HepG2 (cell line): ENCODE results near the gene SMARCB1. TPM values are rescaled to one million over a fixed set of nuclear protein-coding genes. Genes with fewer than 3 reads are reported as not detected.

ENCODE experiments used
- ATAC-seq: fragments of 200-7000 bp; cut with Tn5 transposase; 3 replicates; pipeline ENCODE4 v1.9.1; 2020; ENCODE audit warnings: mild to moderate bottlenecking, moderate library complexity
- BruUV-seq: library from RNA; stranded (reverse); fragments of 400-500 nt; replicated peaks from 2 replicates; lab custom pipeline; 2021; lab: Mats Ljungman, UMichigan
- CTCF ChIA-PET: fragments of 300-600 bp; formaldehyde crosslinking; extraction: SDS; loops from one replicate; lab custom pipeline; 2021; ENCODE audit warnings: low total read pairs, inconsistent platforms, low intra/inter-chr PET ratio; lab: Yijun Ruan, JAX
- POLR2A ChIA-PET: fragments of 350-600 bp; sonication (Branson Sonifier 250); formaldehyde crosslinking; loops from one replicate; lab custom pipeline; 2020; ENCODE audit warnings: antibody characterized with exemption, inconsistent platforms; lab: Yijun Ruan, JAX
- DNase-seq: peaks from one replicate; pipeline ENCODE4 v3.0.0-alpha.2; 2015; ENCODE audit warnings: low spot score
- FAIRE-seq: peaks from 3 replicates; lab custom pipeline; 2011; peaks lifted over from hg19 to GRCh38; lab: Jason Lieb, UNC
- H2AFZ ChIP-seq: one replicate; pipeline ENCODE4 v1.6.1; 2011; ENCODE audit warnings: low read length, inconsistent platforms
- H3K27ac ChIP-seq: fragments of 300-600 bp; 3 replicates; pipeline ENCODE4 v1.8.0; 2011; ENCODE audit warnings: mixed run types, mild to moderate bottlenecking, mixed read lengths, low read length, inconsistent platforms; ENCODE audit not compliant: insufficient read depth; ENCODE audit errors: extremely low read length
- H3K27me3 ChIP-seq, 2 experiments: fragments of 200-600 bp in 1 of 2; 2 replicates in 1 of 2; 3 replicates in 1 of 2; pipeline versions ENCODE4 v1.6.0 to v1.8.0; 2011; ENCODE audit warnings: low read length in 2 of 2, mild to moderate bottlenecking in 2 of 2, moderate library complexity in 2 of 2, inconsistent platforms in 1 of 2; ENCODE audit not compliant: insufficient read depth in 2 of 2, control insufficient read depth in 1 of 2
- H3K36me3 ChIP-seq, 2 experiments: fragments of 200-600 bp in 1 of 2; replicated peaks in 1 of 2; 2 replicates in 1 of 2; 3 replicates in 1 of 2; pipeline versions ENCODE4 v1.5.1 to v1.8.0; 2011; ENCODE audit warnings: low read length in 2 of 2, inconsistent platforms in 1 of 2; ENCODE audit not compliant: insufficient read depth in 2 of 2, control insufficient read depth in 1 of 2
- H3K4me1 ChIP-seq: 2 replicates; pipeline ENCODE4 v1.5.1; 2012; ENCODE audit warnings: low read length, inconsistent platforms; ENCODE audit not compliant: insufficient read depth
- H3K4me2 ChIP-seq: 2 replicates; pipeline ENCODE4 v1.6.0; 2011; ENCODE audit warnings: low read depth, low read length, inconsistent platforms
- H3K4me3 ChIP-seq, 3 experiments: fragments of 200-600 bp in 1 of 3; sonication (generic), shearing (Covaris generic) in 1 of 3; replicated peaks in 1 of 3; 2 replicates each; pipeline ENCODE4 v1.5.1; 2011 to 2016; ENCODE audit warnings: low read length in 3 of 3, inconsistent platforms in 2 of 3, low read depth in 2 of 3, mild to moderate bottlenecking in 2 of 3, control low read depth in 1 of 3, mixed read lengths in 1 of 3; ENCODE audit not compliant: insufficient read depth in 1 of 3
- H3K79me2 ChIP-seq: one replicate; pipeline ENCODE4 v1.6.1; 2011; ENCODE audit warnings: low read length, inconsistent platforms; ENCODE audit not compliant: insufficient read depth
- H3K9ac ChIP-seq: 2 replicates; pipeline ENCODE4 v1.6.0; 2011; ENCODE audit warnings: mild to moderate bottlenecking, low read depth, low read length, inconsistent platforms; ENCODE audit not compliant: insufficient read depth
- H3K9me3 ChIP-seq: 2 replicates; pipeline ENCODE4 v1.5.1; 2012; ENCODE audit warnings: mild to moderate bottlenecking, low read length
- H4K20me1 ChIP-seq: 2 replicates; pipeline ENCODE4 v1.6.0; 2011; ENCODE audit warnings: inconsistent platforms, mild to moderate bottlenecking, low read length, moderate library complexity; ENCODE audit not compliant: insufficient read depth
- NFKBIZ ChIP-seq: IDR thresholded peaks from 2 replicates; pipeline ENCODE4 v1.6.1; 2018; ENCODE audit warnings: missing genetic modification reagents, missing compliant biosample characterization
- RBFOX2 ChIP-seq: fragments of 200-400 bp; formaldehyde crosslinking; IDR thresholded peaks from 2 replicates; pipeline ENCODE4 v1.6.1; 2017; ENCODE audit warnings: low read depth, mild to moderate bottlenecking, low read length
- ZC3H4 ChIP-seq: sonication (generic); formaldehyde crosslinking; IDR thresholded peaks from 2 replicates; pipeline ENCODE4 v1.4.0; 2020; ENCODE audit warnings: missing genetic modification reagents, borderline replicate concordance
- ZNF891 ChIP-seq: sonication (generic); formaldehyde crosslinking; IDR thresholded peaks from 2 replicates; pipeline ENCODE4 v1.5.0; 2020; ENCODE audit warnings: mild to moderate bottlenecking, missing genetic modification reagents
- WGBS: methylation state at CpG from one replicate; pipeline ENCODE4 v1.1.6; 2017; ENCODE audit warnings: low lambda C conversion rate; 5-methylcytosine and 5-hydroxymethylcytosine counted together
- in situ Hi-C: cut with HindIII; loops from 2 replicates; pipeline ENCODE4 v1.10.0; 2017; ENCODE audit warnings: low pct_unique_long_range_greater_than_20kb; ENCODE audit not compliant: extremely low pct_ligation_motif_present
- intact Hi-C: fragments of 100-400 bp; cut with micrococcal nuclease; formaldehyde crosslinking; loops from one replicate; pipeline ENCODE4 v1.10.0; 2022; ENCODE audit not compliant: unreplicated experiment
- polyA plus RNA-seq, 8 experiments: library from polyadenylated mRNA; depleted of rRNA in 3 of 8; stranded (reverse) in 7 of 8; unstranded in 1 of 8; fragments of >200 nt; fragmentation: Illumina TruSeq in 4 of 8; extraction: Trizol in 4 of 8; gene quantifications; 2 replicates each; pipeline versions ENCODE4 v1.2.1 to v1.2.3, GENCODE V29; 2011 to 2016; ENCODE audit warnings: low read depth in 4 of 8, missing spikeins in 1 of 8, mixed read lengths in 1 of 8; ENCODE audit not compliant: insufficient read depth in 1 of 8
- total RNA-seq, 5 experiments: library from RNA; depleted of rRNA; stranded (reverse); fragments of >200 nt; fragmentation: Illumina TruSeq; extraction: Trizol; gene quantifications; 2 replicates each; pipeline ENCODE4 v1.2.3, GENCODE V29; 2016; ENCODE audit warnings: low read depth in 1 of 5
- TF ChIP-seq, protein P1 (sequence below): sonication (generic); formaldehyde crosslinking; IDR thresholded peaks from 2 replicates; pipeline ENCODE4 v1.5.0; 2020; ENCODE audit warnings: mild to moderate bottlenecking, missing genetic modification reagents

SMARCB1 gene
- total and polyA plus RNA-seq, 2 of the 13 experiments (the other 11 are each of a cell fraction or from before 2014, with no cell fraction given), result 74.0 to 166 TPM

DNA sequence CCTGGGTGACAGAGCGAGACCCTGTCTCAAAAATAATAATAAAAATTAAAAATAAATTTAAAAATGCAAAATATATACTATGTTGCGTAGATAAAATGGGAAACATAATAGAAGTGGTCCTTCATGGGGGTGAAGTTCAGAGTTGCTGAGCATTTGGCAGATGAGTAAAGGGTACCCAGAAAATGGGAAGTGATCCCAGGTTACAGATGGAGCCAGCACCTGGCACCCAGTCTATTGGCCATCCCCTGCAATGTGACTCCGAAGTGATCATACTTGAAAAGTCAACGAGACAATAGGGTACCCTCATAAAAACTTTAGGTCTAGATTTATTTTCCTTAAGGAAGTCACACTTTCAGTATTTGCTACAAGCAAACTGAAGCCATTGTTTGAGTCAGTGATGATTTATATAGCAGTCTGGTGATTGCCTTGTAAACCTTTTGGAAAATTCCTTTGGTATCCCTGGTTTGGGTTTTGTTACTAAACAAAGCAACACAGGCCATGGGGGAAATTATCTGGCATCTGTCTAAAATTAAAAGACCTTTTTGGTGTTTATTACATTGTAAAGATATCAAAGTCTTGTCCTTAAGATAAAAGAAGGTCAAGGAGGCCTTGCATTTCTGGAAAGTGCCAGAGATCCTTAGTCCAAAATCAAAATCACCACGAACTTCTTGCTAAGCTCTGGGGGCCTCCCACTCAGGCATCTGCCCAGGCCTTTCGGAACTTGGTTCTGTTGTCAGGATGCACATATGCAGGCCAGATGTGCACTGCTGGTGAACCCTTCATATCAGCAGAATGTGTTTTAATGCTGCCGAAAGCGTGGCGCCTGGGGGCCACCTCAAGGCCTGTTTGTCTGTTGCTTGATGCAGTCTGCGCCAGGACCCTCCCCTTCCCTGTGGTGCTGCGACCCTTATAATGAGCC is 4.3 kb downstream of the SMARCB1 start (continued):
- TF ChIP-seq, protein P1, sequence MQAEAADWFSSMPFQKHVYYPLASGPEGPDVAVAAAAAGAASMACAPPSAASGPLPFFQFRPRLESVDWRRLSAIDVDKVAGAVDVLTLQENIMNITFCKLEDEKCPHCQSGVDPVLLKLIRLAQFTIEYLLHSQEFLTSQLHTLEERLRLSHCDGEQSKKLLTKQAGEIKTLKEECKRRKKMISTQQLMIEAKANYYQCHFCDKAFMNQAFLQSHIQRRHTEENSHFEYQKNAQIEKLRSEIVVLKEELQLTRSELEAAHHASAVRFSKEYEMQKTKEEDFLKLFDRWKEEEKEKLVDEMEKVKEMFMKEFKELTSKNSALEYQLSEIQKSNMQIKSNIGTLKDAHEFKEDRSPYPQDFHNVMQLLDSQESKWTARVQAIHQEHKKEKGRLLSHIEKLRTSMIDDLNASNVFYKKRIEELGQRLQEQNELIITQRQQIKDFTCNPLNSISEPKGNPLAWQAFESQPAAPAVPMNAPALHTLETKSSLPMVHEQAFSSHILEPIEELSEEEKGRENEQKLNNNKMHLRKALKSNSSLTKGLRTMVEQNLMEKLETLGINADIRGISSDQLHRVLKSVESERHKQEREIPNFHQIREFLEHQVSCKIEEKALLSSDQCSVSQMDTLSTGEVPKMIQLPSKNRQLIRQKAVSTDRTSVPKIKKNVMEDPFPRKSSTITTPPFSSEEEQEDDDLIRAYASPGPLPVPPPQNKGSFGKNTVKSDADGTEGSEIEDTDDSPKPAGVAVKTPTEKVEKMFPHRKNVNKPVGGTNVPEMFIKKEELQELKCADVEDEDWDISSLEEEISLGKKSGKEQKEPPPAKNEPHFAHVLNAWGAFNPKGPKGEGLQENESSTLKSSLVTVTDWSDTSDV, result no peak
- TF ChIP-seq NFKBIZ (CRISPR knock-in tag), result no peak
- TF ChIP-seq, all 625 proteins: peak for 0

DNA sequence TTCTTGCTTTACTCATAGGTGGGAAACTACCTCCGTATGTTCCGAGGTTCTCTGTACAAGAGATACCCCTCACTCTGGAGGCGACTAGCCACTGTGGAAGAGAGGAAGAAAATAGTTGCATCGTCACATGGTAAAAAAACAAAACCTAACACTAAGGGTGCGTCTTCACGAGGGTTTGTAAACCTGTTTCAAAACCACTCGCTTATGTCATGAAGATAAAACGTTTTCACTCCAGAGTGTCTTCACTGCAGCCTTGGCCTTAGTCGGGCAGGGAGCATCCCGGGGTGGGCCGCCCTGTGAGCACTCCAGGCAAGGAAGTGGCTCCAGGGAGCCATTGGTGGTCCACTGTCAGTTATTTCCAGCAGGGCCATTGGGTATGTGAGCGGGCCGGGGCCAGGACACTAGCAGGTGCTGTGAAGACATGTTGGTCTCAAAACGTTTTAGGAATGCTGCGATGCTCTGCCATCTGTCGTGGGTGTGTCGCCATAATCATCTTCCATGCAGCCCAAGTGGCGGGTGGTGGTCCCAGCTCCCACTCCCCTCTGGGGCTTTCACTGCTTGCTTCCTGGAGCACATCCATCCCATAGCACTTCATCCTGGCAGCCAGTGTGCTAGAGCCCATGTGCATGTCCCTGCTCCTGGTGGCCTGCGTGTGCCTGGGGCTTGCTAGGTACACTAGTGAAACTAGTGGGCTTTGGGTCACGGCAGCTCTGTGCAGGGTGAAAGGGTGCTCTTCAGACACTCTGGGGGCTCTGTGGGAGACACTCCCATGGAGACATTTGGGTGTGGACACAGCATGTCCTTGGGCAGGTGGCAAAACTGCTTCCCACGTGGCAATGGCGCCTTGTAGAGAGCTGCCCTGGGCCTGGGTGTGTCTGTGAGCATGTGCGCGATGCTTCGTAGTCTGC is 5.2 kb downstream of the SMARCB1 start:
- in situ Hi-C loops, result no loop called here
- DNase-seq, result no peak
- Histone ChIP-seq H3K4me3 (no peak overlapping the region), H4K20me1 (peaks cover 23% of the 10 kb centered on the region), H3K79me2 (peaks cover 54% of the 10 kb centered on the region), H3K36me3 (peaks cover 14 to 48% of the 10 kb centered on the region in 2 experiments), H3K9me3 (no peaks in the 10 kb centered on the region), H3K4me1 (peaks cover 27% of the 10 kb centered on the region), H3K27ac (no peak overlapping the region), H3K4me2 (no peak overlapping the region), H2AFZ (no peak overlapping the region), H3K9ac (no peak overlapping the region), H3K27me3 (no peaks in the 10 kb centered on the region)
- no peak for ATAC-seq
- no TSS peak for BruUV-seq
- 0 out of 2 replicates have a peak, but pooled peaks have one; percentile 22 for TF ChIP-seq RBFOX2
- 0 out of 2 replicates have a peak, but pooled peaks have one; percentile 37 for TF ChIP-seq ZNF891 (CRISPR knock-in tag)
- TF ChIP-seq ZC3H4, result no peak
- 98% methylated on average over 18 of the region's 25 CpGs for WGBS
- no peak for FAIRE-seq
- intact Hi-C loops, result no loop called here
- POLR2A ChIA-PET, result interaction anchor here (1.4 kb wide), 1 partner anchor 18 kb away, joined by 5 read pairs; no protein-coding TSS in a partner anchor
- CTCF ChIA-PET, result no interaction called here
